K562 (cell line): ENCODE results near the gene KMT2C. TPM values are rescaled to one million over a fixed set of nuclear protein-coding genes. Genes with fewer than 3 reads are reported as not detected.

Experiments
- ATAC-seq: fragments of 200-7000 bp; cut with Tn5 transposase; 3 replicates; pipeline ENCODE4 v1.9.1; 2020; ENCODE audit warnings: moderate library complexity
- BruUV-seq: library from RNA; stranded (reverse); fragments of 400-500 nt; replicated peaks from 2 replicates; lab custom pipeline; 2021; lab: Mats Ljungman, UMichigan
- CTCF ChIA-PET: fragments of 300-600 bp; formaldehyde crosslinking; extraction: SDS; loops from one replicate; lab custom pipeline; 2021; ENCODE audit warnings: low intra/inter-chr PET ratio; lab: Yijun Ruan, JAX
- POLR2A ChIA-PET: fragments of 300-600, 350-650 bp; sonication (Branson Sonifier 250); formaldehyde crosslinking; extraction: SDS; loops from one replicate; lab custom pipeline; 2021; ENCODE audit warnings: antibody characterized with exemption, inconsistent platforms; lab: Yijun Ruan, JAX
- DNase-seq, 4 experiments: peaks; one replicate each; pipeline versions ENCODE4 v3.0.0 to v3.0.0-alpha.2; 2011 to 2018; ENCODE audit warnings: low spot score in 3 of 4, mixed read lengths in 3 of 4; ENCODE audit errors: extremely low read depth in 1 of 4
- FAIRE-seq: peaks from 2 replicates; lab custom pipeline; 2011; peaks lifted over from hg19 to GRCh38; lab: Jason Lieb, UNC
- H2AFZ ChIP-seq: 2 replicates; pipeline ENCODE4 v1.6.0; 2011; ENCODE audit warnings: low read depth, low read length, control low read depth, inconsistent platforms
- H3K27ac ChIP-seq: fragments of 200-600 bp; 3 replicates; pipeline ENCODE4 v1.8.0; 2011; ENCODE audit warnings: low read depth, mild to moderate bottlenecking, control low read depth, inconsistent platforms, low read length, moderate library complexity, mixed read lengths; ENCODE audit errors: extremely low read depth
- H3K27me3 ChIP-seq, 2 experiments: fragments of 300-600 bp in 1 of 2; 2 replicates in 1 of 2; 3 replicates in 1 of 2; pipeline versions ENCODE4 v1.6.0 to v1.8.0; 2011; ENCODE audit warnings: inconsistent platforms in 2 of 2, low read length in 2 of 2, mild to moderate bottlenecking in 1 of 2, mixed read lengths in 1 of 2, moderate library complexity in 1 of 2; ENCODE audit not compliant: control insufficient read depth in 2 of 2, insufficient read depth in 2 of 2
- H3K36me3 ChIP-seq: fragments of 300-600 bp; 3 replicates; pipeline ENCODE4 v1.8.0; 2011; ENCODE audit warnings: mild to moderate bottlenecking, low read length, inconsistent platforms; ENCODE audit not compliant: control insufficient read depth, insufficient read depth
- H3K4me1 ChIP-seq, 2 experiments: fragments of 200-600 bp in 1 of 2; replicated peaks in 1 of 2; 2 replicates in 1 of 2; 3 replicates in 1 of 2; pipeline versions ENCODE4 v1.5.1 to v1.8.0; 2011; ENCODE audit warnings: inconsistent platforms in 2 of 2, low read length in 2 of 2, mild to moderate bottlenecking in 1 of 2, mixed read lengths in 1 of 2, moderate library complexity in 1 of 2; ENCODE audit not compliant: control insufficient read depth in 2 of 2, insufficient read depth in 2 of 2
- H3K4me2 ChIP-seq: 2 replicates; pipeline ENCODE4 v1.6.1; 2011; ENCODE audit warnings: low read length, control low read depth, inconsistent platforms, mixed read lengths; ENCODE audit not compliant: insufficient read depth
- H3K4me3 ChIP-seq: fragments of 200-600 bp; sonication (generic), shearing (Covaris generic); 2 replicates; pipeline ENCODE4 v1.5.1; 2016; ENCODE audit warnings: control low read depth, inconsistent platforms
- H3K79me2 ChIP-seq: fragments of 200-600 bp; 3 replicates; pipeline ENCODE4 v1.8.0; 2011; ENCODE audit warnings: low read length, inconsistent platforms; ENCODE audit not compliant: control insufficient read depth, insufficient read depth
- H3K9ac ChIP-seq, 2 experiments: 2 replicates each; pipeline versions ENCODE4 v1.6.0 to v1.6.1; 2011; ENCODE audit warnings: low read depth in 2 of 2, low read length in 2 of 2, control low read depth in 1 of 2, inconsistent platforms in 1 of 2, mild to moderate bottlenecking in 1 of 2, mixed read lengths in 1 of 2; ENCODE audit not compliant: insufficient read depth in 1 of 2
- H3K9me1 ChIP-seq: one replicate; pipeline ENCODE4 v1.6.0; 2011; ENCODE audit warnings: inconsistent platforms, mild to moderate bottlenecking, low read length, moderate library complexity; ENCODE audit not compliant: control insufficient read depth, insufficient read depth
- H3K9me3 ChIP-seq: replicated peaks from 2 replicates; pipeline ENCODE4 v1.5.1; 2011; ENCODE audit warnings: low read depth, low read length, inconsistent platforms; ENCODE audit not compliant: control insufficient read depth, insufficient read depth
- H4K20me1 ChIP-seq: replicated peaks from 2 replicates; pipeline ENCODE4 v1.6.1; 2011; ENCODE audit warnings: low read length, inconsistent platforms, mixed read lengths; ENCODE audit not compliant: control insufficient read depth, insufficient read depth
- ATF6 ChIP-seq: sonication (generic); formaldehyde crosslinking; IDR thresholded peaks from 2 replicates; pipeline ENCODE4 v1.4.0; 2020; ENCODE audit warnings: mild to moderate bottlenecking, missing genetic modification reagents
- BRF2 ChIP-seq: IDR thresholded peaks from 3 replicates; pipeline ENCODE4 v1.6.1; 2011; ENCODE audit warnings: borderline replicate concordance, mild to moderate bottlenecking; ENCODE audit not compliant: insufficient read length, insufficient read depth
- HNRNPLL ChIP-seq: fragments of 200-400 bp; formaldehyde crosslinking; IDR thresholded peaks from 2 replicates; pipeline ENCODE4 v1.6.1; 2017; ENCODE audit warnings: low read length, low read depth, mild to moderate bottlenecking; ENCODE audit not compliant: poor library complexity, severe bottlenecking
- RFX5 ChIP-seq: IDR thresholded peaks from 2 replicates; pipeline ENCODE4 v1.6.1; 2011; ENCODE audit warnings: low read depth, mild to moderate bottlenecking, improper control_type of control experiment, low read length
- TCF3 ChIP-seq: sonication (generic); formaldehyde crosslinking; IDR thresholded peaks from 2 replicates; pipeline ENCODE4 v1.4.0; 2020; ENCODE audit warnings: mild to moderate bottlenecking, missing genetic modification reagents
- ZNF592 ChIP-seq: fragments of 450-650 bp; IDR thresholded peaks from 2 replicates; pipeline ENCODE4 v1.6.1; 2017; ENCODE audit warnings: antibody characterized with exemption, mild to moderate bottlenecking
- ZNF79 ChIP-seq: fragments of 250-450 bp; sonication (Bioruptor Pico); IDR thresholded peaks from 2 replicates; pipeline ENCODE4 v1.4.0; 2020; ENCODE audit warnings: low read depth, mild to moderate bottlenecking, moderate library complexity
- ZNF830 ChIP-seq: fragments of 250-450 bp; sonication (Bioruptor Pico); IDR thresholded peaks from 2 replicates; pipeline ENCODE4 v1.5.0; 2021; ENCODE audit warnings: mild to moderate bottlenecking
- WGBS: fragments of 100-300 bp; shearing (Covaris generic); methylation state at CpG from one replicate; pipeline ENCODE4 v1.1.6; 2016; ENCODE audit warnings: low coverage, mixed read lengths; ENCODE audit not compliant: insufficient coverage; ENCODE audit errors: missing lambda C conversion rate; 5-methylcytosine and 5-hydroxymethylcytosine counted together
- in situ Hi-C: fragments of 300-500 bp; cut with MboI; formaldehyde crosslinking; loops from 4 replicates; pipeline ENCODE4 v1.15.0; 2018; ENCODE audit warnings: inconsistent platforms, mixed read lengths
- intact Hi-C: fragments of 100-400 bp; cut with micrococcal nuclease; formaldehyde crosslinking; loops from 2 replicates; pipeline ENCODE4 v1.14.2; 2022
- polyA plus RNA-seq, 8 experiments: library from polyadenylated mRNA; depleted of rRNA in 4 of 8; stranded (reverse) in 5 of 8; unstranded in 3 of 8; fragments of >200 nt; fragmentation: Nextera tagmentation in 2 of 8; fragmentation: Illumina TruSeq in 1 of 8; extraction: Ambion mirVana in 2 of 8; extraction: Trizol in 1 of 8; gene quantifications; 2 replicates each; pipeline versions ENCODE4 v1.2.1 to v1.2.3, GENCODE V29; 2011 to 2014; ENCODE audit warnings: inconsistent platforms in 1 of 8, missing spikeins in 1 of 8
- total RNA-seq, 7 experiments: library from RNA; depleted of rRNA in 6 of 7; stranded (reverse); fragments of >200 nt in 6 of 7; fragmentation: Illumina TruSeq in 2 of 7; extraction: Trizol in 2 of 7; gene quantifications; 2 replicates each; pipeline versions ENCODE4 v1.2.1 to v1.2.3, GENCODE V29; 2011 to 2021; ENCODE audit warnings: low replicate concordance in 1 of 7
- TF ChIP-seq, protein P1 (sequence below): fragments of 450-650 bp; IDR thresholded peaks from 2 replicates; pipeline ENCODE4 v1.6.1; 2014; ENCODE audit warnings: low read depth, mild to moderate bottlenecking, moderate library complexity, borderline replicate concordance
- TF ChIP-seq, protein P2 (sequence below): fragments of 250-450 bp; sonication (Bioruptor Pico); IDR thresholded peaks from 2 replicates; pipeline ENCODE4 v1.5.0; 2021; ENCODE audit warnings: mild to moderate bottlenecking, borderline replicate concordance

Gene KMT2C
- total and polyA plus RNA-seq, 9 of the 15 experiments (the other 6 are each of a cell fraction or from before 2014, with no cell fraction given) = 4.9 to 67.8 (median 27.1) TPM

GRCh38 chr7:152149363-152149762 lies 286.4 kb downstream of the KMT2C start:
- Histone ChIP-seq H4K20me1 (no peaks in the 10 kb centered on the region; the same call in 1 of the 2 replicates), H3K27ac (no peak overlapping the region), H3K36me3 (peaks cover 96% of the 10 kb centered on the region), H3K4me2 (no peak overlapping the region), H3K9me1 (peaks cover 4% of the 10 kb centered on the region), H3K4me3 (no peak overlapping the region), H3K9me3 (no peaks in the 10 kb centered on the region), H3K79me2 (no peaks in the 10 kb centered on the region), H2AFZ (no peak overlapping the region), H3K4me1 (no peaks in the 10 kb centered on the region), H3K9ac (no peak overlapping the region), H3K27me3 (no peaks in the 10 kb centered on the region)
- ATAC-seq (no peak), FAIRE-seq (no peak), DNase-seq (no peak)
- WGBS = 76% methylated on average over 6 of the region's 6 CpGs
- ChIA-PET POLR2A (interaction anchor here (1.0 to 1.6 kb wide), 4 partner anchors 10 to 357 kb away, joined by 3 to 8 read pairs (median 4); no protein-coding TSS in a partner anchor), CTCF (no interaction called here)
- in situ Hi-C loops (no loop called here), intact Hi-C loops (no loop called here)
- BruUV-seq = no TSS peak
- TF ChIP-seq, protein P1, sequence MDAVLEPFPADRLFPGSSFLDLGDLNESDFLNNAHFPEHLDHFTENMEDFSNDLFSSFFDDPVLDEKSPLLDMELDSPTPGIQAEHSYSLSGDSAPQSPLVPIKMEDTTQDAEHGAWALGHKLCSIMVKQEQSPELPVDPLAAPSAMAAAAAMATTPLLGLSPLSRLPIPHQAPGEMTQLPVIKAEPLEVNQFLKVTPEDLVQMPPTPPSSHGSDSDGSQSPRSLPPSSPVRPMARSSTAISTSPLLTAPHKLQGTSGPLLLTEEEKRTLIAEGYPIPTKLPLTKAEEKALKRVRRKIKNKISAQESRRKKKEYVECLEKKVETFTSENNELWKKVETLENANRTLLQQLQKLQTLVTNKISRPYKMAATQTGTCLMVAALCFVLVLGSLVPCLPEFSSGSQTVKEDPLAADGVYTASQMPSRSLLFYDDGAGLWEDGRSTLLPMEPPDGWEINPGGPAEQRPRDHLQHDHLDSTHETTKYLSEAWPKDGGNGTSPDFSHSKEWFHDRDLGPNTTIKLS = no peak
- TF ChIP-seq ZNF592 (no peak), ZNF830 (CRISPR knock-in tag) (no peak), BRF2 (no peak), HNRNPLL (no peak), TCF3 (CRISPR knock-in tag) (no peak), RFX5 (no peak), ATF6 (CRISPR knock-in tag) (no peak), ZNF79 (CRISPR knock-in tag) (no peak)
- TF ChIP-seq, protein P2, sequence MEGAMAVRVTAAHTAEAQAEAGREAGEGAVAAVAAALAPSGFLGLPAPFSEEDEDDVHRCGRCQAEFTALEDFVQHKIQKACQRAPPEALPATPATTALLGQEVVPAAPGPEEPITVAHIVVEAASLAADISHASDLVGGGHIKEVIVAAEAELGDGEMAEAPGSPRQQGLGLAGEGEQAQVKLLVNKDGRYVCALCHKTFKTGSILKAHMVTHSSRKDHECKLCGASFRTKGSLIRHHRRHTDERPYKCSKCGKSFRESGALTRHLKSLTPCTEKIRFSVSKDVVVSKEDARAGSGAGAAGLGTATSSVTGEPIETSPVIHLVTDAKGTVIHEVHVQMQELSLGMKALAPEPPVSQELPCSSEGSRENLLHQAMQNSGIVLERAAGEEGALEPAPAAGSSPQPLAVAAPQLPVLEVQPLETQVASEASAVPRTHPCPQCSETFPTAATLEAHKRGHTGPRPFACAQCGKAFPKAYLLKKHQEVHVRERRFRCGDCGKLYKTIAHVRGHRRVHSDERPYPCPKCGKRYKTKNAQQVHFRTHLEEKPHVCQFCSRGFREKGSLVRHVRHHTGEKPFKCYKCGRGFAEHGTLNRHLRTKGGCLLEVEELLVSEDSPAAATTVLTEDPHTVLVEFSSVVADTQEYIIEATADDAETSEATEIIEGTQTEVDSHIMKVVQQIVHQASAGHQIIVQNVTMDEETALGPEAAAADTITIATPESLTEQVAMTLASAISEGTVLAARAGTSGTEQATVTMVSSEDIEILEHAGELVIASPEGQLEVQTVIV = no peak
